Kidney epithelial cell (primary cell): ENCODE results near the gene RAD51B. TPM values are rescaled to one million over a fixed set of nuclear protein-coding genes. Genes with fewer than 3 reads are reported as not detected.

ENCODE experiments used
- DNase-seq: peaks from one replicate; pipeline ENCODE4 v3.0.0-alpha.2; 2010; ENCODE audit warnings: low read depth
- H3K27me3 ChIP-seq: 2 replicates; pipeline ENCODE4 v1.6.0; 2011; ENCODE audit warnings: low read length; ENCODE audit not compliant: control insufficient read depth, insufficient read depth
- H3K36me3 ChIP-seq: 2 replicates; pipeline ENCODE4 v1.5.1; 2011; ENCODE audit warnings: low read length; ENCODE audit not compliant: control insufficient read depth, insufficient read depth
- H3K4me3 ChIP-seq: 2 replicates; pipeline ENCODE4 v1.5.1; 2011; ENCODE audit warnings: low read depth, mild to moderate bottlenecking, control low read depth, low read length
- total RNA-seq: library from RNA; depleted of rRNA; stranded (reverse); fragments of >200 nt; gene quantifications from 2 replicates; pipeline ENCODE4 v1.2.3, GENCODE V29; 2015
- TF ChIP-seq, protein P1 (sequence below): IDR thresholded peaks from 2 replicates; pipeline ENCODE4 v1.5.1; 2011; ENCODE audit warnings: mild to moderate bottlenecking, moderate library complexity, low read length, control low read depth, inconsistent platforms; ENCODE audit not compliant: insufficient read depth, poor library complexity, severe bottlenecking

The RAD51B gene
- total RNA-seq, 1 donor from 2014 or later = 9.5 TPM

DNA sequence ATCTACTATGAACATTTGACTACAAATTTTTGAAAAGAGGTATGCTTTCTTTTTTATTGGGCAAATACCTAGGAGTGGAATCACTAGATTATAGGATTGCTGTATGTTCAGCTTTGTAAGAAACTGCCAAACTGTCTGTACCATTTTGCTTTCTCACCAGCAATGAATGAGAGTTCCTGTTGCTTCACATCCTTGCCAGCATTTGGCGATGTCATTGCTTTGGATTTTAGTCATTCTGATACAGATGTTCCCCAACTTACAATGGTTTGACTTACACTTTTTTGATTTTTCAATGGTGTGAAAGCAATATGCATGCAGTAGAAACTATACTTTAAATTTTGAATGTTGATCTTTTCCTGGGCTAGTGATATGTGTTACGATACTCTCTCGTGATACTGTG is 328.7 kb downstream of the RAD51B start:
- no peak overlapping the region for H3K4me3 ChIP-seq
- TF ChIP-seq, protein P1, sequence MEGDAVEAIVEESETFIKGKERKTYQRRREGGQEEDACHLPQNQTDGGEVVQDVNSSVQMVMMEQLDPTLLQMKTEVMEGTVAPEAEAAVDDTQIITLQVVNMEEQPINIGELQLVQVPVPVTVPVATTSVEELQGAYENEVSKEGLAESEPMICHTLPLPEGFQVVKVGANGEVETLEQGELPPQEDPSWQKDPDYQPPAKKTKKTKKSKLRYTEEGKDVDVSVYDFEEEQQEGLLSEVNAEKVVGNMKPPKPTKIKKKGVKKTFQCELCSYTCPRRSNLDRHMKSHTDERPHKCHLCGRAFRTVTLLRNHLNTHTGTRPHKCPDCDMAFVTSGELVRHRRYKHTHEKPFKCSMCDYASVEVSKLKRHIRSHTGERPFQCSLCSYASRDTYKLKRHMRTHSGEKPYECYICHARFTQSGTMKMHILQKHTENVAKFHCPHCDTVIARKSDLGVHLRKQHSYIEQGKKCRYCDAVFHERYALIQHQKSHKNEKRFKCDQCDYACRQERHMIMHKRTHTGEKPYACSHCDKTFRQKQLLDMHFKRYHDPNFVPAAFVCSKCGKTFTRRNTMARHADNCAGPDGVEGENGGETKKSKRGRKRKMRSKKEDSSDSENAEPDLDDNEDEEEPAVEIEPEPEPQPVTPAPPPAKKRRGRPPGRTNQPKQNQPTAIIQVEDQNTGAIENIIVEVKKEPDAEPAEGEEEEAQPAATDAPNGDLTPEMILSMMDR = no peak
- no peak for DNase-seq

DNA sequence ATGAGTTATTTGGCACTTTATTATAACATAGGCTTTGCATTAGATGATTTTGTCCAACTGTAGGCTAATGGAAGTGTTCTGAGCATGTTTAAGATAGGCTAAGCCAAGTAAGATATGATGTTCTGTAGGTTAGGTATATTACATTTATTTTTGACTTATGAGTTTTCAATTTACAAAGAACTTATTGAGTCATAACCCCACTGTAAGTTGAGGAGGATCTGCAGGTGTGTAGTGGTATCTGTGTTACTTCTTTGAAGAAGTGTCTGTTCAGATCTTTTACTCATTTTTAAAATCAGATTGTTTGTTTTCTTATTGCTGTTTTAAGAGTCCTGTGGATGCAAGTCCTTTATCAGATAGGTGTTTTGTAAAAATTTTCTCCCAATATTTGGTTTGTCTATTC is 329.2 kb downstream of the RAD51B start:
- TF ChIP-seq, protein P1 = no peak
- H3K27me3 ChIP-seq = no peaks in the 10 kb centered on the region
- no peaks in the 10 kb centered on the region for H3K36me3 ChIP-seq

More for the DNA sequence above, 328.7 kb downstream of the RAD51B start:
- no peaks in the 10 kb centered on the region for H3K27me3 ChIP-seq
- H3K36me3 ChIP-seq = no peaks in the 10 kb centered on the region

DNA sequence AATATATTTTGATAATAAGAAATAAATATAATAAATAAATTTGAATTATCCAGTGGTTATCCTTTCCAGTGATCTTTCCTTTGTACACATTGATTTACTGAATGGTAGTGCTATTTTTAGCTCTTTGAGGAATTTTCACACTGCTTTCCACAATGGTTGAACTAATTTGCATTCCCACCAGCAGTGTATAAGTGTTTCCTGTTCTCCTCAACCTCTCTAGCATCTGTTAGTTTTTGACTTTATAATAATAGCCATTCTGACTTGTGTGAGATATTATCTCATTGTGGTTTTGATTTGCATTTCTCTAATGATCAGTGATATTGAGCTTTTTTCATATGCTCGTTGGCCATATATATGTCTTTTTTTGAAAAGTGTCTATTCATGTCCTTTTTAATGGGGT is 333.7 kb downstream of the RAD51B start:
- Histone ChIP-seq H3K27me3 (no peaks in the 10 kb centered on the region), H3K36me3 (no peaks in the 10 kb centered on the region), H3K4me3 (no peak overlapping the region)
- no peak for DNase-seq
- TF ChIP-seq, protein P1 = no peak

More for the DNA sequence above, 329.2 kb downstream of the RAD51B start:
- no peak overlapping the region for H3K4me3 ChIP-seq
- DNase-seq = no peak

DNA sequence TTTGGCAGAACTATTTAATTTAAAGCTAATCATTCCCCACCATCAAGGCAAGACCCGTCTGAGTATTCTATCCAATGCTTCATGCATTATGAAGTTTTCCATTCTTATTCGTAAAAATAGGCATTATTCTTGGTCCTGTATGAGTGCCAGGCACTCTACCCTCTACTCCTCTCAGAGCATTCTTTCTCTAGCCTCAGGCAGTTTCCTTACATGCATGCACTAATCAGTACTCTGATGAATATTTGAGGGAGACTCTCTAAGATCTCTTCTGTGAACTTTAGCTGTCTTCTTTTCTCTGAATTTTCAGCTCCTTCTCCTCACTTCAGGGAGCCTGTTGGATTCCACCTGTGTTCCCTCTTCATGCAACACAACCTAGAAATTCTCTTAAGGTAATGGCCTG is 334.7 kb downstream of the RAD51B start:
- H3K36me3 ChIP-seq = no peaks in the 10 kb centered on the region
- DNase-seq = no peak
- no peaks in the 10 kb centered on the region for H3K27me3 ChIP-seq
- TF ChIP-seq, protein P1 = no peak
- H3K4me3 ChIP-seq = no peak overlapping the region

DNA sequence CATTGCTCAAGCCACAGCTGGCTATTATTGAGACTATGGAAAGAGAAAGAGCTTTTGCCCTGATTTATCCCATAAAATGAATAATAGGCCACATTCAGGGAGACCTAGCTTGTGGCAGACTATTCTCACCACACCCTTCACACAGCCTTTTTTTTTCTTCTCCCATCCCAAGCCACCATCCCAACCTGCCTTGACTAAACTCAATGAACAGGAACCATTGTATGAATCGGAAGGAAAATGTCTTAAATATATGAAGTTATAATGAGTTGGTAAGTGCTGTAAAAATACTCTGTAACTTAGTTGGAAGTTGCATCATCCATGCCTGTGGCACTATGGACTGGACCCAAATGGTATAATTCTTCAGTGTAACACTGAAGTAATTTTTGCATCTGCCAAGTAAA is 338.4 kb downstream of the RAD51B start:
- Histone ChIP-seq H3K27me3 (no peaks in the 10 kb centered on the region), H3K4me3 (no peak overlapping the region), H3K36me3 (no peaks in the 10 kb centered on the region)
- TF ChIP-seq, protein P1 = no peak
- DNase-seq = no peak

DNA sequence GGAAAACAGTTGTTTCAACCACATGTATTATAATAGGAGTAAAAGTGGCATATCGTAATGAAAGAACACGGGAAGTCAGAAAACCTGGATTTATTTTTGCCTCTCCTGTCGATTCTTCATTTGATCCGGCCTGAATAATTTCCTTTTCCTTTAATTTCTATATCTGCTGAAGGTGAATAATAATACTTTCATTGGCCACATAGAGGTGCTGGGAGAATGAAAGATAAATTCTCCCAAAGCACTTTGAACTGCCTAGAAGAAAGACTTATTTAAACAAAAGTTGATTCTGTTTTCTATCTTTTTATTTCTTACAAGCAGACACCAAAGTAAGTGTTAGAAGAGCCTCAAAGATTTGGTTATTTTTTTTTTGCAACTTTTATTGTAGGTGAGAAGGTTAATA is 339.1 kb downstream of the RAD51B start:
- no peaks in the 10 kb centered on the region for H3K27me3 ChIP-seq
- no peak for DNase-seq
- no peaks in the 10 kb centered on the region for H3K36me3 ChIP-seq
- TF ChIP-seq, protein P1 = no peak
- H3K4me3 ChIP-seq = no peak overlapping the region
